Smooth muscle cell (in vitro differentiated cells): Measurements from ENCODE around the gene IHH. TPM values are rescaled to one million over a fixed set of nuclear protein-coding genes. Genes with fewer than 3 reads are reported as not detected.

Experiments used
- DNase-seq: peaks from one replicate; lab custom pipeline; 2025; ENCODE audit not compliant: unreplicated experiment; lab: John Stamatoyannopoulos, UW
- H2AFZ ChIP-seq: fragments of 200-600 bp; sonication (generic); 2 replicates; pipeline ENCODE4 v1.6.0; 2016; ENCODE audit warnings: antibody characterized with exemption, low read depth, mild to moderate bottlenecking
- H3F3A ChIP-seq: fragments of 200-600 bp; sonication (generic); 2 replicates; pipeline ENCODE4 v1.6.0; 2017; ENCODE audit warnings: antibody characterized with exemption, low read depth
- H3K27ac ChIP-seq: fragments of 200-600 bp; sonication (generic); 2 replicates; pipeline ENCODE4 v1.5.1; 2016; ENCODE audit warnings: low read depth, mild to moderate bottlenecking
- H3K27me3 ChIP-seq: fragments of 200-600 bp; sonication (generic); 2 replicates; pipeline ENCODE4 v1.6.1; 2016; ENCODE audit warnings: low read depth, mild to moderate bottlenecking
- H3K36me3 ChIP-seq: fragments of 200-600 bp; sonication (generic); 2 replicates; pipeline ENCODE4 v1.5.1; 2016; ENCODE audit warnings: low read depth
- H3K4me1 ChIP-seq: fragments of 200-600 bp; sonication (generic); 2 replicates; pipeline ENCODE4 v1.5.1; 2016; ENCODE audit warnings: low read depth
- H3K4me2 ChIP-seq: fragments of 200-600 bp; sonication (generic); 2 replicates; pipeline ENCODE4 v1.6.0; 2016; ENCODE audit warnings: mild to moderate bottlenecking
- H3K4me3 ChIP-seq: fragments of 200-600 bp; sonication (generic); 2 replicates; pipeline ENCODE4 v1.5.1; 2016; ENCODE audit warnings: mild to moderate bottlenecking
- H3K79me2 ChIP-seq: fragments of 200-600 bp; sonication (generic); 2 replicates; pipeline ENCODE4 v1.6.0; 2016; ENCODE audit warnings: low read depth, mild to moderate bottlenecking
- H3K9ac ChIP-seq: fragments of 200-600 bp; sonication (generic); 2 replicates; pipeline ENCODE4 v1.6.0; 2016; ENCODE audit warnings: low read depth
- H3K9me3 ChIP-seq: fragments of 200-600 bp; sonication (generic); replicated peaks from 2 replicates; pipeline ENCODE4 v1.5.1; 2016; ENCODE audit warnings: low read depth
- H4K20me1 ChIP-seq: fragments of 200-600 bp; sonication (generic); 2 replicates; pipeline ENCODE4 v1.6.0; 2016; ENCODE audit warnings: low read depth
- WGBS: methylation state at CpG from one replicate; pipeline ENCODE4 v1.1.7; 2016; ENCODE audit warnings: low lambda C conversion rate; 5-methylcytosine and 5-hydroxymethylcytosine counted together
- polyA plus RNA-seq: library from polyadenylated mRNA; unstranded; fragments of >200 nt; fragmentation: Nextera tagmentation; extraction: Ambion mirVana; gene quantifications from 2 replicates; pipeline ENCODE4 v1.2.1, GENCODE V29; 2016
- total RNA-seq: library from RNA; depleted of rRNA; stranded (reverse); fragments of >200 nt; gene quantifications from 2 replicates; pipeline ENCODE4 v1.2.3, GENCODE V29; 2014
- TF ChIP-seq, protein P1 (sequence below): fragments of 200-600 bp; sonication (generic); IDR thresholded peaks from 2 replicates; pipeline ENCODE4 v1.5.1; 2017; ENCODE audit warnings: borderline replicate concordance, mild to moderate bottlenecking, antibody characterized with exemption; ENCODE audit not compliant: insufficient read depth, poor library complexity, severe bottlenecking

The IHH gene
- total and polyA plus RNA-seq, 2 experiments from 2014 or later = 0.09 TPM; not detected in 1

DNA sequence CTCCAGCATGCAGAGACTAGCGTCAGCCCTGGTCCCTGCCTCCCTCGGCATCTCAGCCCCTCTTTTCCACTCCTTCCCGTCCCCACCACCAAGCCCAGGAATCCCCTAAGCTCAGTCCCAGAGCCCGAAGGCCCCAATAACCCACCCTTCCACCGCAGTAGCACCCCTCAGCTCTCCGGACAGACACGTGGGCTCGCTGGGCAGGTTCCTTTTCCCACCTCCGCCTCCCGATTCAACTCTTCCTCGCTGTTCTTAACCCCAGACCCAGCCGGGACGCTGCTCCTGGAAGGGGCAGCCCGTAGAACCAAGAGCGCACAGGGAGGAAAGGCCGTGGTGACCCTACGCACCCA lies 1.4 kb downstream of the IHH start:
- TF ChIP-seq, protein P1, sequence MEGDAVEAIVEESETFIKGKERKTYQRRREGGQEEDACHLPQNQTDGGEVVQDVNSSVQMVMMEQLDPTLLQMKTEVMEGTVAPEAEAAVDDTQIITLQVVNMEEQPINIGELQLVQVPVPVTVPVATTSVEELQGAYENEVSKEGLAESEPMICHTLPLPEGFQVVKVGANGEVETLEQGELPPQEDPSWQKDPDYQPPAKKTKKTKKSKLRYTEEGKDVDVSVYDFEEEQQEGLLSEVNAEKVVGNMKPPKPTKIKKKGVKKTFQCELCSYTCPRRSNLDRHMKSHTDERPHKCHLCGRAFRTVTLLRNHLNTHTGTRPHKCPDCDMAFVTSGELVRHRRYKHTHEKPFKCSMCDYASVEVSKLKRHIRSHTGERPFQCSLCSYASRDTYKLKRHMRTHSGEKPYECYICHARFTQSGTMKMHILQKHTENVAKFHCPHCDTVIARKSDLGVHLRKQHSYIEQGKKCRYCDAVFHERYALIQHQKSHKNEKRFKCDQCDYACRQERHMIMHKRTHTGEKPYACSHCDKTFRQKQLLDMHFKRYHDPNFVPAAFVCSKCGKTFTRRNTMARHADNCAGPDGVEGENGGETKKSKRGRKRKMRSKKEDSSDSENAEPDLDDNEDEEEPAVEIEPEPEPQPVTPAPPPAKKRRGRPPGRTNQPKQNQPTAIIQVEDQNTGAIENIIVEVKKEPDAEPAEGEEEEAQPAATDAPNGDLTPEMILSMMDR = no peak
- H3K27ac ChIP-seq = no peak overlapping the region
- H3K9me3 ChIP-seq = no peaks in the 10 kb centered on the region
- H3K4me1 ChIP-seq = peaks cover 4% of the 10 kb centered on the region
- H3K27me3 ChIP-seq = peaks cover 96% of the 10 kb centered on the region
- peak overlapping the region; percentile 38 for H3K4me3 ChIP-seq
- WGBS = 35% methylated on average over 17 of the region's 17 CpGs
- H3F3A ChIP-seq = no peaks in the 10 kb centered on the region
- no peaks in the 10 kb centered on the region for H3K79me2 ChIP-seq
- no peak overlapping the region for H2AFZ ChIP-seq
- H3K9ac ChIP-seq = no peak overlapping the region
- no peak overlapping the region for H3K4me2 ChIP-seq
- DNase-seq = no peak
- no peaks in the 10 kb centered on the region for H3K36me3 ChIP-seq
- H4K20me1 ChIP-seq = no peaks in the 10 kb centered on the region

DNA sequence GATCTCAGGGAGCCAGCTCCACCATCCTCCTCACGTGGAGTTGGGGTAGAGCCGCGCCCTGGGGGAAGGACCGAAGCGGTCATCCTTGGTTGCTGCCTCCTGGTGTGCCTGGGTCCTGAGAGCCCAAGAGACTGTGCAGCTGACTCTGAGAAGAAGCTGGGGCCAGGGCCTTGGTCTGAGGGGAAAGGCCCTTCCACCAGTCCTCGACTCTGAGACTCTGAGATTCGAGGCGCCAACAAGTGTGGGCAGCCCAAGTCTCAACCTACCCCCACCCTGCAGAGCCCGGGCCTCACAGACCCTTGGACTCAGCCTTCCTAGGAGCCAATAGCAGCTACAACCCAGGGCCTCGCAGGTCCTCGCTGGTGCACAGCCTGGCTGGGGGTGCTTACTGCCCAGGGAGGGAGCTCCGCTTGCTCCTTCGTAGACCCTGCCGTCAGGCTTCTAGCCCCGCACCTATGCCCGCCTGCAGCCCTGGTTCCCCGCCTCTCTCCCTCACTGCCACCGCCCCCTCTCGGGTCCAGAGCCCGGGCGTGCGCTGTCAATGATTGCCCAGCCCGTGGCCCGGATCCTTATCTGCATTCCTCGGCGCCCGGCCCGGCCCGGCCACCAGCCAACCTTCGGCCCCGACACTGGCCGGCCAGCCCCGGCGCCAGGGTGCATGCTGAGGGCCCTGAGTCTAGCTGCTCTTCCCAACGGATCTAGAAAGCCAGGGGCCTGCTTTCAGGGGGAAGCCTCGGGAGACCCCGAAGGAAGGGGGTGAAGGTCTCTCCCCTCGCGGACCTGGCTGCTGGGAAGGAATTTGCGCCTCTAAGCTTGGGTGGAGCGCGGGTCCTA lies 2.0 kb downstream of the IHH start:
- H3K27me3 ChIP-seq = peaks cover 96% of the 10 kb centered on the region
- TF ChIP-seq, protein P1 = no peak
- H4K20me1 ChIP-seq = no peaks in the 10 kb centered on the region
- H3K4me2 ChIP-seq = no peak overlapping the region
- no peaks in the 10 kb centered on the region for H3K36me3 ChIP-seq
- H3K9ac ChIP-seq = no peak overlapping the region
- H3K27ac ChIP-seq = no peak overlapping the region
- no peaks in the 10 kb centered on the region for H3F3A ChIP-seq
- H3K9me3 ChIP-seq = no peaks in the 10 kb centered on the region
- 27% methylated on average over 39 of the region's 42 CpGs for WGBS
- no peak for DNase-seq
- H3K4me1 ChIP-seq = peaks cover 4% of the 10 kb centered on the region
- H2AFZ ChIP-seq = no peak overlapping the region
- peak overlapping the region; percentile 38 for H3K4me3 ChIP-seq
- no peaks in the 10 kb centered on the region for H3K79me2 ChIP-seq

DNA sequence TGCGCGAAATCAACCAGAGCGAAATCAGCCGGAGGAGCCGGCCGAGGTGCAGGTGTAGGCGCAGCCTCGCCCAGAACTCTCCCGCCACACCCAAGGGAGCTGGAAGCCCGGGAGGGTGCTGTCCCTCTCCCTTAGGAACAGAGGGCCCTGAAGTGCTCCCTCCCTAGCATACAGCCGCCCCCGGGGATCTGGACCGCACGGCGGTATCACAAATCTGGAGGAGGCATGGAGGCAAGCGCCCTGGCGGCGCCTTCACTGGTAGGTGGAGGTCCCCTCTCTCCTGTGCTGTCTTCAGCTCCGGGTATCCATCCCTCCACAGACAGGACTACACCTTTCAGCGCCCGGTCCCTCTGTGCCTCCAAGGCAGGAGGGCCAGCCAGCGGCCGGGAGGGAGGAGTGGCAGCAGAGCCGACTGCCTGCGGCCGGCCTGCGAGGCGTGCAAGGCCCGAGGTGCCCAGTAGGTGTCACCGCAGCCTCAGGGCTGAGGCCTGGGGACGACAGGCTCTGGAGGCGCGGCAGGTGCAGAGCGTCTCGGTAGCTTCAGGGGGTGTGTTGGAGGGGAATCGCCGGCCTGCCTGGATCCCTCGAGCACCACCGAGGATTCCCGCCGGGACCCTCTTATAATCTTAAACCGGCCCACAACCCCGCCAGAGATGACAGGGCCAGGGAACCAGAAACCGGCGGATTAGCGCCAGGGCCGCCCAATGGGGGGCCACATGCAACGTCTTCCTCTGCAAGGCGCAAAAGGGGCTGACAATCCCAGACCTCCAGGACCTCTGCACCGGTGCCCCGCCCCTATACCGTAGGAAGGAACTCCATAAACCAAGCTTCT lies 2.8 kb downstream of the IHH start:
- TF ChIP-seq, protein P1 = peak; percentile 78
- DNase-seq = peak; percentile 14
- Histone ChIP-seq H3K27ac (no peak overlapping the region), H4K20me1 (no peaks in the 10 kb centered on the region), H3K9me3 (no peaks in the 10 kb centered on the region), H3K27me3 (peaks cover 96% of the 10 kb centered on the region), H3K79me2 (no peaks in the 10 kb centered on the region), H3K4me1 (peaks cover 4% of the 10 kb centered on the region), H3F3A (no peaks in the 10 kb centered on the region), H3K4me2 (peak overlapping the region; percentile 36), H3K9ac (no peak overlapping the region), H3K4me3 (peak overlapping the region; percentile 34), H2AFZ (no peak overlapping the region), H3K36me3 (no peaks in the 10 kb centered on the region)
- 11% methylated on average over 51 of the region's 52 CpGs for WGBS
